Kidney (tissue), 14 donors: ENCODE measurements around the gene PCBP2. TPM values are rescaled to one million over a fixed set of nuclear protein-coding genes. Genes with fewer than 3 reads are reported as not detected.
"Not testable (repeated sequence)": the region's sequence is repeated elsewhere in the genome, so short reads cannot be mapped to it uniquely, and the experiment has no call there.

Experiments
- DNase-seq, 5 donors: peaks; one replicate each; pipeline ENCODE4 v3.0.0-alpha.2; 2013 to 2020
- FAIRE-seq: peaks from 2 replicates; lab custom pipeline; 2012; peaks lifted over from hg19 to GRCh38; lab: Jason Lieb, UNC
- H3K27ac ChIP-seq, 2 donors: one replicate each; pipeline ENCODE4 v1.7.0; 2013; ENCODE audit warnings: low read depth in 2 of 2, low read length in 2 of 2, inconsistent platforms in 1 of 2
- H3K27me3 ChIP-seq: one replicate; pipeline ENCODE4 v1.7.1; 2013; ENCODE audit warnings: low read length, inconsistent platforms; ENCODE audit not compliant: control insufficient read depth, insufficient read depth
- H3K36me3 ChIP-seq, 3 donors: one replicate each; pipeline versions ENCODE4 v1.7.0 to v1.7.1; 2013; ENCODE audit warnings: low read length in 3 of 3, control low read depth in 1 of 3, inconsistent platforms in 1 of 3; ENCODE audit not compliant: insufficient read depth in 3 of 3, control insufficient read depth in 2 of 3
- H3K4me1 ChIP-seq, 3 donors: one replicate each; pipeline versions ENCODE4 v1.7.0 to v1.7.1; 2013; ENCODE audit warnings: low read length in 3 of 3, inconsistent platforms in 1 of 3, low read depth in 1 of 3; ENCODE audit not compliant: control insufficient read depth in 2 of 3, insufficient read depth in 2 of 3
- H3K4me3 ChIP-seq, 3 donors: one replicate each; pipeline versions ENCODE4 v1.7.0 to v1.8.1; 2013; ENCODE audit warnings: low read length in 3 of 3, control low read depth in 1 of 3, inconsistent platforms in 1 of 3
- H3K9ac ChIP-seq, 3 donors: one replicate each; pipeline versions ENCODE4 v1.7.0 to v1.7.1; 2013; ENCODE audit warnings: low read length in 3 of 3, control low read depth in 1 of 3, inconsistent platforms in 1 of 3
- H3K9me3 ChIP-seq, 3 donors: one replicate each; pipeline versions ENCODE4 v1.7.0 to v1.7.1; 2013; ENCODE audit warnings: low read length in 3 of 3, control low read depth in 1 of 3, inconsistent platforms in 1 of 3; ENCODE audit not compliant: control insufficient read depth in 2 of 3, insufficient read depth in 1 of 3
- CTCF ChIP-seq: IDR thresholded peaks from 3 replicates; pipeline ENCODE4 v1.5.1; 2012; ENCODE audit warnings: mild to moderate bottlenecking, moderate library complexity, borderline replicate concordance; ENCODE audit not compliant: insufficient read depth; ENCODE audit errors: extremely low read depth
- intact Hi-C: fragments of 100-400 bp; cut with DNase I; formaldehyde crosslinking; loops from one replicate; pipeline ENCODE4 v1.11.1; 2022
- polyA plus RNA-seq: library from polyadenylated mRNA; stranded (reverse); fragments of 350-450 nt; fragmentation: Illumina TruSeq; extraction: RNeasy Lipid Tissue Mini Kit (QIAGEN cat#74804); gene quantifications from one replicate; pipeline ENCODE4 v1.2.3, GENCODE V29; 2014; ENCODE audit warnings: low read depth, low replicate concordance; ENCODE audit not compliant: insufficient read depth
- total RNA-seq: library from RNA; stranded (reverse); fragmentation: NEBNext Ultra II Directional; extraction: Animal tissue kit (Norgen Biotek cat#: 25700); gene quantifications from one replicate; pipeline ENCODE4 v1.2.1, GENCODE V29; 2021
- donor health status: control.
- donor health status: control.
- donor health status: control.
- donor health status: control.
- donor health status: control.
- donor health status: DM: yes; HTN: yes; CAD: no.
- donor health status: Normal renal cell carcinoma (clear cell type).

Gene PCBP2
- total and polyA plus RNA-seq, 2 donors from 2014 or later = 597 to 732 TPM

- H3K27me3 ChIP-seq = no peaks in the 10 kb centered on the region
- H3K9me3 ChIP-seq = no peaks in the 10 kb centered on the region
- no peak overlapping the region for H3K4me3 ChIP-seq
- FAIRE-seq = no peak
- peaks cover 2 to 5% (median 4%) of the 10 kb centered on the region in 3 donors for H3K4me1 ChIP-seq
- intact Hi-C loops = no loop called here
- no peak for DNase-seq
- TF ChIP-seq CTCF = no peak
- no peak overlapping the region for H3K9ac ChIP-seq
- no peak overlapping the region for H3K27ac ChIP-seq
- peaks cover 0 to 2% (median 0%) of the 10 kb centered on the region in 3 donors for H3K36me3 ChIP-seq
These were observed 33.7 kb upstream of the PCBP2 start for GRCh38 chr12:53418221-53418620.

GRCh38 chr12:53419756-53420155 is 32.1 kb upstream of the PCBP2 start:
- H3K9me3 ChIP-seq = no peaks in the 10 kb centered on the region
- H3K9ac ChIP-seq = no peak overlapping the region
- intact Hi-C loops = loop anchor here (10.0 kb wide), 1 partner anchor 65 kb away; no protein-coding TSS in a partner anchor
- no peak overlapping the region for H3K27ac ChIP-seq
- no peak overlapping the region for H3K4me3 ChIP-seq
- FAIRE-seq (no peak), DNase-seq (no peak)
- H3K27me3 ChIP-seq = no peaks in the 10 kb centered on the region
- peaks cover 0 to 5% (median 2%) of the 10 kb centered on the region in 3 donors for H3K4me1 ChIP-seq
- no peaks in the 10 kb centered on the region for H3K36me3 ChIP-seq
- no peak for TF ChIP-seq CTCF

- not testable (repeated sequence) for H3K36me3 ChIP-seq, H3K9me3 ChIP-seq, H3K9ac ChIP-seq, H3K27ac ChIP-seq, H3K4me1 ChIP-seq, H3K27me3 ChIP-seq, H3K4me3 ChIP-seq, FAIRE-seq
- peak in 1 of 5 donors; percentile 15 for DNase-seq
- intact Hi-C loops = loop anchor here (10.0 kb wide), 1 partner anchor 67 kb away; no protein-coding TSS in a partner anchor
These were observed 29.7 kb upstream of the PCBP2 start for GRCh38 chr12:53422247-53422646.

GRCh38 chr12:53423597-53423996 is 28.3 kb upstream of the PCBP2 start, which contains the start of gene AMHR2:
TSS of gene AMHR2 (plus strand) at chr12:53423855. CDS start at chr12:53423935, 80 bp downstream.
- H3K4me1 ChIP-seq = peaks cover 0 to 3% (median 2%) of the 10 kb centered on the region in 3 donors
- H3K9ac ChIP-seq = no peak within 1 kb of the TSS
- peak in 1 of 5 donors; percentile 8 for DNase-seq
- no peak for FAIRE-seq
- no peak within 1 kb of the TSS for H3K4me3 ChIP-seq
- no peaks in the 10 kb centered on the region for H3K9me3 ChIP-seq
- TF ChIP-seq CTCF = no peak
- no peak within 1 kb of the TSS for H3K27ac ChIP-seq
- intact Hi-C loops = loop anchor here (10.0 kb wide), 1 partner anchor 69 kb away; no protein-coding TSS in a partner anchor
- no peaks in the 10 kb centered on the region for H3K27me3 ChIP-seq
- no peaks in the 10 kb centered on the region for H3K36me3 ChIP-seq
